ENCODE measurements around the gene LIG1. TPM values are rescaled to one million over a fixed set of nuclear protein-coding genes. Genes with fewer than 3 reads are reported as not detected.

Gene LIG1
- total RNA-seq, 1 experiment from 2014 or later: 115 TPM

- TF ChIP-seq CTCF (conservative IDR thresholded peaks at IDR 0.05): peak; percentile 92
- Mint-ChIP-seq H3K36me3 (ENCODE audit: insufficient read depth in 1 of 3, low read depth in 3 of 3) (no peaks in the 10 kb centered on the region), H3K4me3 (peak overlapping the region; percentile 35 to 51; a peak in 4 of 5 replicates), H3K27me3 (ENCODE audit: low read depth) (peaks cover 2% of the 10 kb centered on the region; the same call in 1 of the 2 replicates), H3K27ac (peak overlapping the region in 1 of 3 experiments; percentile 35; a peak in 2 of 7 replicates), H3K4me1 (peaks cover 0 to 2% of the 10 kb centered on the region in 2 experiments; a peak in 1 of 4 replicates), H3K9me3 (peaks cover 0 to 8% of the 10 kb centered on the region in 2 experiments; a peak in 3 of 5 replicates)
- H4K20me1 ChIP-seq (ENCODE audit: control insufficient read depth, insufficient read depth, insufficient read length): no peaks in the 10 kb centered on the region
- H3K9me3 ChIP-seq (ENCODE audit: control insufficient read depth, low read depth, low read length): no peaks in the 10 kb centered on the region
- H3K9ac ChIP-seq (ENCODE audit: extremely low read depth, insufficient read length, low read length): no peak overlapping the region
- no peak overlapping the region for H3K4ac ChIP-seq (ENCODE audit: low read depth, low read length)
- no peak overlapping the region for H3K27ac ChIP-seq (ENCODE audit: insufficient read length, low read depth, low read length)
- H2BK20ac ChIP-seq (ENCODE audit: low read depth, low read length, poor library complexity, severe bottlenecking): no peak overlapping the region
- H3K79me2 ChIP-seq (ENCODE audit: insufficient read depth, low read length): no peaks in the 10 kb centered on the region
- H3K23ac ChIP-seq (ENCODE audit: insufficient read length, low read depth, low read length): no peak overlapping the region
- no peaks in the 10 kb centered on the region for H3K4me1 ChIP-seq (ENCODE audit: insufficient read depth, low read length)
- no peak overlapping the region for H3K18ac ChIP-seq (ENCODE audit: insufficient read length, low read depth, low read length)
- no peaks in the 10 kb centered on the region for H3K27me3 ChIP-seq (ENCODE audit: insufficient read depth, low read length)
- no peak overlapping the region for H2AK5ac ChIP-seq (ENCODE audit: insufficient read length, low read length)
- no peak overlapping the region for H2BK5ac ChIP-seq (ENCODE audit: insufficient read length, low read length)
- H2BK12ac ChIP-seq (ENCODE audit: insufficient read length, low read depth, low read length): no peak overlapping the region
- H3K23me2 ChIP-seq (ENCODE audit: insufficient read length, low read depth, low read length, poor library complexity, severe bottlenecking): no peaks in the 10 kb centered on the region
- no peak overlapping the region for H3K14ac ChIP-seq (ENCODE audit: insufficient read depth, low read length)
- no peak overlapping the region for H4K5ac ChIP-seq (ENCODE audit: insufficient read length, low read depth, low read length)
- no peak overlapping the region for H3K56ac ChIP-seq (ENCODE audit: insufficient read length, low read depth, low read length)
- H2BK120ac ChIP-seq (ENCODE audit: low read depth, low read length, poor library complexity, severe bottlenecking): no peak overlapping the region
- H3T11ph ChIP-seq (ENCODE audit: low read length): no peak overlapping the region
- H2AFZ ChIP-seq (ENCODE audit: low read length): peak overlapping the region; percentile 97
- no peak overlapping the region for H3K4me2 ChIP-seq (ENCODE audit: insufficient read depth, insufficient read length, low read length)
- no peak overlapping the region for H4K8ac ChIP-seq (replicated peaks; ENCODE audit: insufficient read length, low read depth, low read length)
- DNase-seq: peak; percentile 72
- no peak overlapping the region for H4K91ac ChIP-seq (ENCODE audit: insufficient read length, low read depth, low read length)
- no CpG with 5 or more reads among the region's 13 CpGs for whole genome bisulfite sequencing (ENCODE audit: extremely low coverage, insufficient read length, low lambda C conversion rate)
- no peaks in the 10 kb centered on the region for H3K79me1 ChIP-seq (ENCODE audit: insufficient read depth, low read depth, low read length, poor library complexity, severe bottlenecking)
- H2BK15ac ChIP-seq (ENCODE audit: low read depth, low read length): no peak overlapping the region
Observed at GRCh38 chr19:48102870-48103751, 67.0 kb downstream of the LIG1 start.

Measured in H9 (cell line).